Breast epithelium (tissue), 4 donors: ENCODE data around the gene PRPSAP2. TPM values are rescaled to one million over a fixed set of nuclear protein-coding genes. Genes with fewer than 3 reads are reported as not detected.

ENCODE experiments used
- DNase-seq, 2 donors: peaks; one replicate each; pipeline ENCODE4 v3.0.0-alpha.2; 2019; ENCODE audit warnings: low spot score in 2 of 2
- H3K27ac ChIP-seq, 2 donors: fragments of 200-600 bp; sonication (generic) in 1 of 2; one replicate each; pipeline ENCODE4 v1.5.1; 2016 to 2019; ENCODE audit warnings: mild to moderate bottlenecking in 1 of 2
- H3K27me3 ChIP-seq, 2 donors: fragments of 200-600 bp; sonication (generic) in 1 of 2; one replicate each; pipeline versions ENCODE4 v1.5.1 to v1.6.0; 2017 to 2019; ENCODE audit warnings: control low read depth in 1 of 2, mild to moderate bottlenecking in 1 of 2
- H3K36me3 ChIP-seq: fragments of 200-600 bp; one replicate; pipeline ENCODE4 v1.5.1; 2019
- H3K4me1 ChIP-seq, 2 donors: fragments of 200-600 bp; sonication (generic); one replicate each; pipeline ENCODE4 v1.5.1; 2016 to 2019; ENCODE audit warnings: control low read depth in 1 of 2
- H3K4me3 ChIP-seq, 3 donors: fragments of 200-600 bp; sonication (generic); 1 replicate in 2 of 3; 2 replicates in 1 of 3; pipeline ENCODE4 v1.5.1; 2016 to 2019; ENCODE audit warnings: mild to moderate bottlenecking in 3 of 3, moderate library complexity in 2 of 3
- H3K9me3 ChIP-seq, 2 donors: fragments of 200-600 bp; sonication (generic) in 1 of 2; one replicate each; pipeline ENCODE4 v1.5.1; 2016 to 2019; ENCODE audit warnings: control low read depth in 1 of 2
- CTCF ChIP-seq, 3 donors: fragments of 450-650 bp; IDR thresholded peaks; one replicate each; pipeline ENCODE4 v1.5.1; 2016 to 2017; ENCODE audit warnings: antibody characterized with exemption in 3 of 3, mild to moderate bottlenecking in 3 of 3, moderate library complexity in 3 of 3
- POLR2A ChIP-seq: fragments of 450-650 bp; IDR thresholded peaks from one replicate; pipeline ENCODE4 v1.6.1; 2016; ENCODE audit warnings: antibody characterized with exemption, mild to moderate bottlenecking, moderate library complexity
- POLR2AphosphoS5 ChIP-seq, 3 donors: sonication (generic); formaldehyde crosslinking; IDR thresholded peaks; one replicate each; pipeline ENCODE4 v1.6.1; 2017; ENCODE audit warnings: antibody characterized with exemption in 3 of 3
- intact Hi-C: fragments of 100-400 bp; cut with DNase I; formaldehyde crosslinking; loops from one replicate; pipeline ENCODE4 v1.15.1; 2023; ENCODE audit warnings: low total_unique reads
- total RNA-seq, 3 donors: library from RNA; depleted of rRNA; stranded (reverse); fragments of >200 nt; gene quantifications; one replicate each; pipeline ENCODE4 v1.1.0, GENCODE V29; 2016

PRPSAP2 gene
- total RNA-seq, 3 donors from 2014 or later: 16.0 to 41.3 (median 23.3) TPM

GRCh38 chr17:18961634-18962493 lies 103.9 kb downstream of the PRPSAP2 start:
- DNase-seq: no peak
- TF ChIP-seq CTCF (IDR thresholded peaks at IDR 0.05): no peak
- TF ChIP-seq POLR2AphosphoS5 (IDR thresholded peaks at IDR 0.05): no peak
- TF ChIP-seq POLR2A: no peak
- intact Hi-C loops: loop anchor here (1.0 kb wide), 1 partner anchor 25 kb away; no protein-coding TSS in a partner anchor

GRCh38 chr17:18962494-18962815 lies 104.5 kb downstream of the PRPSAP2 start:
- no peak for DNase-seq
- no peak overlapping the region for H3K27ac ChIP-seq
- H3K4me1 ChIP-seq: no peaks in the 10 kb centered on the region
- H3K27me3 ChIP-seq: no peaks in the 10 kb centered on the region
- no peak overlapping the region for H3K4me3 ChIP-seq
- no peaks in the 10 kb centered on the region for H3K9me3 ChIP-seq
- no peak for TF ChIP-seq POLR2AphosphoS5 (IDR thresholded peaks at IDR 0.05)
- no peaks in the 10 kb centered on the region for H3K36me3 ChIP-seq
- intact Hi-C loops: loop anchor here (1.0 kb wide), 1 partner anchor 25 kb away; no protein-coding TSS in a partner anchor

More at GRCh38 chr17:18961634-18962493, 103.9 kb downstream of the PRPSAP2 start:
- Histone ChIP-seq H3K9me3 (no peaks in the 10 kb centered on the region), H3K36me3 (no peaks in the 10 kb centered on the region), H3K27ac (no peak overlapping the region), H3K4me1 (no peaks in the 10 kb centered on the region), H3K4me3 (no peak overlapping the region), H3K27me3 (no peaks in the 10 kb centered on the region)

GRCh38 chr17:18963126-18964017 lies 105.4 kb downstream of the PRPSAP2 start:
- Histone ChIP-seq H3K36me3 (no peaks in the 10 kb centered on the region), H3K4me1 (no peaks in the 10 kb centered on the region), H3K4me3 (no peak overlapping the region), H3K27ac (no peak overlapping the region), H3K27me3 (no peaks in the 10 kb centered on the region), H3K9me3 (no peaks in the 10 kb centered on the region)
- intact Hi-C loops: no loop called here
- no peak for DNase-seq
- TF ChIP-seq CTCF (IDR thresholded peaks at IDR 0.05) (no peak), POLR2A (no peak), POLR2AphosphoS5 (IDR thresholded peaks at IDR 0.05) (no peak)

GRCh38 chr17:18964018-18964351 lies 106.1 kb downstream of the PRPSAP2 start:
- no peaks in the 10 kb centered on the region for H3K36me3 ChIP-seq
- TF ChIP-seq POLR2A: no peak
- no peak for TF ChIP-seq CTCF (IDR thresholded peaks at IDR 0.05)
- TF ChIP-seq POLR2AphosphoS5 (IDR thresholded peaks at IDR 0.05): no peak
- DNase-seq: no peak
- H3K9me3 ChIP-seq: no peaks in the 10 kb centered on the region
- H3K27me3 ChIP-seq: no peaks in the 10 kb centered on the region
- intact Hi-C loops: no loop called here
- no peaks in the 10 kb centered on the region for H3K4me1 ChIP-seq
- H3K27ac ChIP-seq: no peak overlapping the region
- no peak overlapping the region for H3K4me3 ChIP-seq

- Histone ChIP-seq H3K4me1 (no peaks in the 10 kb centered on the region), H3K27ac (no peak overlapping the region), H3K9me3 (no peaks in the 10 kb centered on the region), H3K4me3 (no peak overlapping the region), H3K36me3 (no peaks in the 10 kb centered on the region), H3K27me3 (no peaks in the 10 kb centered on the region)
- no peak for TF ChIP-seq CTCF (IDR thresholded peaks at IDR 0.05)
- no peak for TF ChIP-seq POLR2AphosphoS5 (IDR thresholded peaks at IDR 0.05)
- TF ChIP-seq POLR2A: no peak
- intact Hi-C loops: no loop called here
- no peak for DNase-seq
Measured at GRCh38 chr17:18964550-18964949, 106.6 kb downstream of the PRPSAP2 start.
